NCI-H1048 (cell line): Measurements from ENCODE around the gene GHR.

ENCODE experiments used
- DNase-seq: peaks from one replicate; lab custom pipeline; 2025; lab: John Stamatoyannopoulos, UW

The GHR gene

GRCh38 chr5:42516282-42517042, 93.2 kb downstream of the GHR start:
- DNase-seq = no peak

- DNase-seq = no peak
Observed at GRCh38 chr5:42517164-42517563, 93.9 kb downstream of the GHR start.

DNA sequence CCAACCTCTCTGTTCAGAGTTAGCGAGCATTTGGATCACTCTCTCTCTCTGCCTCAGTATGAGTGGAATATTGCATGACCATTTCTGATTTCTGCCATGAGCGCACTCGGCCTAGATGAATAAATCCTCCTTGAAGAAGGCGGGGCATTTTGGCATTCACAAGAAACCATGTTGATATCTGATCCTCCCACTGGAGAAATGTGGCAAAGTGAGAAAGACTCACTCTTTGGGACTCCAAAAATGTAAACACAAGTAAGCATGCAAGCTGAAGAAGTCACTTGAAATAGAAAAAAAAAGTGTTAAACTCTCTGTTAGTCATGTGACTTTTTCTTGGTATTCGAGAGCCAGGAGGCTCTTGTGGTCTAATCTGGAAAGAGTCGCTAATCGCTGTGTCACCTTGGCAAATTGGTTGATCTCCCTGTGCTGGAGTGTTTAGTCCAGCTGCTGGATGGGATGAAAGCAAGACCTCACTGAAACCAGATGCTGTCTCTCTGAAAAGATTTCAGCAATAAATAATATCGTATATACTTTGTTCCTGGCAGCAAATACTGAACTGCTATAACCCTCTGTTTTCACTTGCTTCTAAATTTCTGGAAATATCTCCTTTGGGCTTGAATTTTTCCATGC, 95.5 kb downstream of the GHR start:
- no peak for DNase-seq

DNA sequence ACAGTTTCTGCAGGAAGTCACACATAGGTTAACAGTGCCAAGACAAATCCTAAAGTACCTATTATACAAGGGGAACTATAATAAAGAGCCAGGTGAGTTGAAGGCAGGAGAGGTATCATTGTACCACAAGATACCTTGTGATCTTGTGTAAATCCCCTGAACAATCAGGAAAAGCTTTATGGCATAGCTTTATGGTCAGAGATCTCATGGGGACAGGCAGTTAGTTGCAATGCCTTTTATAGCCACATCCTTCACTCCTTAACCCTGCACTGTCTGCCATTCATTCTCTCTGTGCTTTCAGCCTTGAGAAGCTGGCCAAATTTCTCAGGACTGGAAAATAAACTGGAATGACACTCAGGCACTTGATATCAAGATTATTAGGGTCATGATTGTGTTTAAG, 97.0 kb downstream of the GHR start:
- DNase-seq = no peak

DNA sequence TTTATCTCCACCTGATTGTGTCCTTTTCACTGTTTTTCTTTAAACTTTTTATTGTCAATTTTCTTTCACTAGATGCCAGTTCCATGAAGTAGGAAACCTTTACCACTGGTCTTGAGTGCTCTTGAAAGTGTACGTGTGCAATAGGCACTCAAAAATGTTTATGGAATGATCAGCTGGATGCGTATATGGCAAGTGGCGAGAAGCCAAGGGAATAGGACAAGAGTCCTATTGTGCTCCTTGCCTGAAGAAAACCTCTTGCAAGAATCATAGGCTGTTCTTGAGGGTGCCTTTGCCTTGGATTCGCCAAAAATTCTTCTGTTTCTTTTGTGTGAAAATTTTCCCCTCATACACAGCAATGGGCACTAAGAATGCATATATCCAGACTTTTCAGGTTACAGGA, 97.7 kb downstream of the GHR start:
- DNase-seq = no peak

DNA sequence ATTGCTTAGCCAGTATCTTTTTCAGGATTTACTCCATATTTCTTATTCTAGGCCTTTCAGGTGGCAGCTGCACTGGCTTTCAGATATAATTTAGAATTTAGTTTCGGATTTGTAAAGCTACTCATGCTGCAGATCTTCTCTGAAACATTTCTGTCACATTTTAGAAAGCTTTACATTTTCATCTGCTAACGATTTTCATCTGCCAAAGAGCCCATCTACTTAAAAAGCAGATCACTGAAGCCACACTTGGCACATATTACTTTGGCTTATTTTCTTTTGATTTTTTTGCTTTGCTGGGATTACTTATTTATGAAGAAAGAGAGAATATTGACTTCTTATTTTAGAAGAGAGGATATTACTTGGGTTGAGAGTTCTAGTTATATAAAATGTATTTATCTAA, 98.2 kb downstream of the GHR start:
- no peak for DNase-seq

DNA sequence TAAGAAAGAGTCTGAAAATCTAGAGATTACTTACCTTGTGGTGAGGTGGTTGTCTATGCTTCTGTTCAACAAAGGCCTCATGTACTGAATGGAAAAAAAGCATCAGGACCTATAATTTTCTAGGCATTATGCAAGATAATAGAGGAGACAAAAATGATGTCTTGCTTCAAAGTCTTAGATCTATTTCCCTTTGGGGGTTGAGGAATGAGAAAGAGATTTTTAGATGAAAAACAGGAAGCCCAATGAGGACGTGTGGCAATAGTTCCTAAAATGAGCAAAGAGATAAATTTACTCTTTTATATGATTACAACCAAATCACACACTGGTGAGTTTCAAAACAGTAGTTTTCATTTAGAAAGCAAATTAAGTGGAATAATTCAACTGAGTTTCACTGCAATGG, 99.5 kb downstream of the GHR start:
- no peak for DNase-seq

DNA sequence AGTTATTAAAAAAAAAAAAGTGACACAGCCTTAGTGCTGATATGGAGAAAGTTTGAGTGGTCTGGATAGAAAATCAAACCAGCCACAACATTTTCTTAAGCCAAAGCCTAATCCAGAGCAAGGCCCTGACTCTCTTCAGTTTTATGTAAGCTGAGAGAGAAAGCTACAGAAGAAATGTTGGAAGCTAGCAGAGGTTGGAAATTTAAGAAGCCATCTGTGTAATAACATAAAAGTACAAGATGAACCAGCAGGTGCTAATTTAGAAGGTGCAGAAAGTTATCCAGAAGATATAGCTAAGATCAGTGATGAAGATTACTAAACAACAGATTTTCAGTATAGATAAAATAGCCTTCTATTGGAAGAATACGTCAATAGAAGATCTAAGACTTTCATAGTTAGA, 102.9 kb downstream of the GHR start:
- DNase-seq = no peak

DNA sequence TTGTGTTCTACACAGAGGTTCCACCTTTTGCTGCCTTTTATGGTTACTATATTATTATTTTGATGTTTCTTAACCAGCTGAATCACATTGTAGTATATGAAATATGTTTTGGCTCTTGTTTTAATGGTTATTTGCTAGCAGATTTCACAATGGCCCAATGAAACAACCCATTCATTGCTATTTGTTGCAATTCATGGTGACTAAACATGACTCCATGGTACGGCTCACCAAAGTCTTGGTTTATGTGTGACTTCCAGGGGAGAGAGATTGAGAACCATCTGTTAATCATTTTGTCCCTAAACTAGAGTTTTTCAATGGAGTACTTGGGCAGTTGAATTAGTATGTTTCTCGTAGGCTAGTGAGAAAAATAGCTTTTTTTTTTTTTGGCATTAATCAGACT, 108.4 kb downstream of the GHR start:
- DNase-seq = no peak

DNA sequence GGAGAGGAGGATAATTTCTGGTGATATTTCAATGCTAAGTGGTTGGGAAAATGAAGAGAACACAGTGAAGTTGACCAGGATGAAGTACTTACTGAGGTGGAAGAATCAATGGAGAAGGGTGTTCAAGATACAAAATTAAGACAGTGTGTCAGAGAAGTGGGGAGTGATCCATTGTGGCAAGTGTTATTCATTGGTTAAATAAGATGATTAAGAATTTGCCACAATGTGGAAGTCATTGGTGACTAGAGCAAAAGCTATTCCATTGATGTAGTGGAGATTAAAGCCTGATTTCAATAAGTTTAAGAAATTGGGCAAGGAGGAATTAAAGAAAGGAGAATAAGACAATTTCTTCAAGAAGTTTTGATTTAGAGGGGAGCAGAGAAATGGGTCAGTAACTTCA, 118.9 kb downstream of the GHR start:
- no peak for DNase-seq

DNA sequence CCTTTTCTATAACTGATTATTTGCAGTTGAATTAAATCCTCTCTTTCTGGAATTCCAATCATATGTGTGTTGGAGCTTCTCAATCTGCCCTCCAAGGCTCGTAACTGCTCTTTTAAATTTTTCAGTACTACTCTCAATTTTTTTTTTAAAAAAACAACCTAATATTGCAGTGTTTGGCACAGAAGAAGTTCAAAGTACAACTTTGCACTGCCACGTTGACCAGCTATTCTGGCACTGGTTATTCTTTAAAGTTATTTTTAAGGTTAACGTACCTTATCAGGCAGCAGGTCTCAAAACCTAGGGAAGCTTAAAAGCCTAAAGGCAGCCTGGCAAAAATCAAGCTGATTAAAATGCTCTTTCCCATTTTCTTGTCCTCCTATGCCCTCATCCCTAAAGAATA, 120.5 kb downstream of the GHR start:
- no peak for DNase-seq

DNA sequence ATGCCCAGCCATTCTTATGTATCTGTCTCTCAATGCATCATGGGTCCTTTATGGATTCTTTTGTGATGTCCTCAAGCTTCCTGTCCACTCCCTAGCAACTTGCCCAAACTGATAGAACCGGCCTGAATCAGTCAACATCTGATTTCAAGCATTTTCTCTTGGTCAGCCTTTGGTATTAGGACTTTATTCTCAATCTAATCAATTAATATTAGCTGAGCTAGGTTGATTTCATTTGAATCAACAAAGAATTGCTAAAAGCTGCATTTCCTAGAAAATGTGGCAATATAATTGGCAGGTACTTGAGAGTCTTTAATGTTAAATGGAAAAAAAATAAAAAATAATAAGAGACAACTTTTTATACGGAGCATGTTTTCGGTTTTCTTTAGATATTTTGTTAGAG, 121.8 kb downstream of the GHR start:
- DNase-seq = no peak

- DNase-seq = no peak
Observed at GRCh38 chr5:42547141-42547540, 123.9 kb downstream of the GHR start.

- DNase-seq = no peak
Observed at GRCh38 chr5:42547894-42548293, 124.7 kb downstream of the GHR start.

- no peak for DNase-seq
Observed at GRCh38 chr5:42552597-42552996, 129.4 kb downstream of the GHR start.

GRCh38 chr5:42553461-42553860, 130.2 kb downstream of the GHR start:
- no peak for DNase-seq

- no peak for DNase-seq
Observed at GRCh38 chr5:42555010-42555409, 131.8 kb downstream of the GHR start.

DNA sequence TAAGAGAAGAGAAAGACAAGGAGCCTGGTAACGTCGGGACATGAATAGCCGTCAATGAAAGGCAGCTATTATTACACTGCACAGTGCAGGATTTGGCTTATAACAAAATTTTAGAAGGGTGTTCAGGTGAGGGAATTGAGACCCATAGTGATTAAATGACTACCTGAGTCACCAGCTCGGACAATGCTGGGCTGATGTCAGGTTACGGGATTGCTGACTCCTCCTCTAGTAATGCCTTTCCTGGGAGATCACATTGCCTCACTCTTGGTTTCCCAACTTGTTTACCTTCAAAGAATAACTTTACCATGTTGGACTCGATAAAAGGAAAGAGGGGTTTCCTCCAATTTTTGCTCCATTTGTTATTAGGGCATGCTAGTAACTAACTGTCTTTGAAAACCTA, 132.6 kb downstream of the GHR start:
- DNase-seq = no peak

GRCh38 chr5:42557689-42558088, 134.4 kb downstream of the GHR start:
- no peak for DNase-seq

DNA sequence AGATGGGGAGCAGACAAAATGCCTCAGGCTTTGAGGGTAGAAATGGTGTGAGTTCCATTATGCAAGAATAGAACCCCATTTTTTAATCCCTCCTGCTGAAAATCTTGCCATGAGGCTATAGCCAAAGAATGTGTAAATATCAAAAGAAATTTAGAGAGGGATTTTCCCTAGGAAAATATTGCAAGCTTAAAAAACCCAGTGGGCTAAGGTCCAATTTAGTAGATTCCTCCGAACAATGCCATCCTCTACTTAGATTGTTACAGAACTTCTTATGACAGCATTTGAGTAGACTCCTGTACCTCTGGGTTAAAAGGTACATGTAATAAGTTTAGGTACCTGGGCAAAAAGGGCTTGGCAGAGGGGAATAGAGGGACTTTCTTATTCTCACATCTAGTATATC, 138.4 kb downstream of the GHR start:
- no peak for DNase-seq

DNA sequence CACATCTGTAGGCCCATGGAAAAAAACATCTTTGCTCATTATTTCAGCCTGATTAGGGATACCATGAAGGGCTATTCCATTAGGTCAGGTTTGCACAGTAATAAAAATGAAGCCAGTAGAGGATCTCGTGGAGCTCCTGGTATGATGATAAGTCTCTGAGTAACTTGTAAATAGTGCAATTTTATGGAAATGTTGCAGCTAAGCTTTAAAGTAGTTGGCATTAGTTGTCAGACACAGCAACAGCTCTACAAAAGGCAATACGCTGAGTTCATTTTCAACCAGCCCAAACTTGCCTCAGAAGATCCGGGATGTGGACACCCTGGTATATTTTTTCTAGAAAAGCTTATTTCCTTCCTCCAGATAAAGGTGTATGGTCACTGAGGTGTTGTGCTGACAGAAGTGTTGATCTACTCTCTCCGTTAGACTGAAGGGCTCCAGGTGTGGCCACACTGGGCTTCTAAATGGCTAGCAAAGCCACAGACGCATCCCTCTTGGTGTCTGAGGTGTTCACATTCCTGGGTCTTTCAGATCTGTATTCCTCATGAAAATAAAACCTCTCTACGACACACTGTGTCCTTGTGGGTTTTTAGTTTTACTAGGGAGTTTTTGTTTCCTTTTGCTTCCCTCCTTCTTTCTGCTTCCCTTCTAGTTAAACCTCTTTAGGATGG, 141.6 kb downstream of the GHR start:
- DNase-seq = no peak

- DNase-seq = no peak
Observed at GRCh38 chr5:42566652-42567295, 143.5 kb downstream of the GHR start.

DNA sequence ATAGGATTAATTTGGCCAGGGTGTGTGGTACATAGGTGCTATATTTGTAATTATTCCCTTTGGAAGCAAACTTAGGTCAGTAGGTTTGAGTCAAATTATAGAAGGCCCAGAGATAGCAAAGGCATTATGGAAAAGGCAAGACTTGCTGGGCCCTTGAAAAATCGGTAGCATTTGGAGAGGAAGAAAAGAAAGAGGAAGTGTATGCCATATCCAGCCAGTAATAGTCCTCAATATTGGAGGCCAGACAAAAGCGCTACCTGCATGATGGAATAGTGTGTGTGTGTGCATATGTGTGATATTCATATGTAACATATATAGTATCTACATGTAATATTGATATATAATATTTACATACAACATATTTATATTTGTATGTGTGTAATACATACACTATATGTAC, 146.1 kb downstream of the GHR start:
- no peak for DNase-seq
